ENCODE data around the gene FUOM.
"Not testable (repeated sequence)": the region's sequence is repeated elsewhere in the genome, so short reads cannot be mapped to it uniquely, and the experiment has no call there.

DNA sequence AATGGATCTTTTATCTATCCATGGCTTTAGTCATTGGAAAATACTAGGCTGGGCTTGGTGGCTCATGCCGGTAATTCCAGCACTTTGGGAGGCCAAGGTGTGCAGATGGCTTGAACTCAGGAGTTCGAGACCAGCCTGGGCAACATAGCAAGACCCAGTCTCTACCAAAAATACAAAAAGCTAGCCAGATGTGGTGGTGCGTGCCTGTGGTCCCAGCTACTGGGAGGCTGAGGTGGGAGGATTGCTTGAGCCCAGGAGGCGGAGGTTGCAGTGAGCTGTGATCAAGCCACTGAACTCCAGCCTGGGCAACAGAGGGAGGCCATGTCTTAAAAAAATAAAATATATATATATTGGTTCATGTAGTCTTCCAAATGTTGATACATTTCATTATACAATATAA, 29.1 kb upstream of the FUOM start:
- TF ChIP-seq TAF1 (IDR thresholded peaks at IDR 0.05; ENCODE audit: low read depth, low read length); EZH2 (IDR thresholded peaks at IDR 0.05; ENCODE audit: low read depth, low read length, severe bottlenecking); SIX5 (IDR thresholded peaks at IDR 0.05; ENCODE audit: low read depth, low read length); RAD21 (IDR thresholded peaks at IDR 0.05 in 1 of 2, conservative IDR thresholded peaks at IDR 0.05 in 1 of 2; ENCODE audit: low read depth in 2 of 2, low read length in 2 of 2): not testable (repeated sequence)
- TF ChIP-seq, protein P1, sequence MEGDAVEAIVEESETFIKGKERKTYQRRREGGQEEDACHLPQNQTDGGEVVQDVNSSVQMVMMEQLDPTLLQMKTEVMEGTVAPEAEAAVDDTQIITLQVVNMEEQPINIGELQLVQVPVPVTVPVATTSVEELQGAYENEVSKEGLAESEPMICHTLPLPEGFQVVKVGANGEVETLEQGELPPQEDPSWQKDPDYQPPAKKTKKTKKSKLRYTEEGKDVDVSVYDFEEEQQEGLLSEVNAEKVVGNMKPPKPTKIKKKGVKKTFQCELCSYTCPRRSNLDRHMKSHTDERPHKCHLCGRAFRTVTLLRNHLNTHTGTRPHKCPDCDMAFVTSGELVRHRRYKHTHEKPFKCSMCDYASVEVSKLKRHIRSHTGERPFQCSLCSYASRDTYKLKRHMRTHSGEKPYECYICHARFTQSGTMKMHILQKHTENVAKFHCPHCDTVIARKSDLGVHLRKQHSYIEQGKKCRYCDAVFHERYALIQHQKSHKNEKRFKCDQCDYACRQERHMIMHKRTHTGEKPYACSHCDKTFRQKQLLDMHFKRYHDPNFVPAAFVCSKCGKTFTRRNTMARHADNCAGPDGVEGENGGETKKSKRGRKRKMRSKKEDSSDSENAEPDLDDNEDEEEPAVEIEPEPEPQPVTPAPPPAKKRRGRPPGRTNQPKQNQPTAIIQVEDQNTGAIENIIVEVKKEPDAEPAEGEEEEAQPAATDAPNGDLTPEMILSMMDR (IDR thresholded peaks at IDR 0.05; ENCODE audit: control extremely low read depth in 1 of 3, insufficient read depth in 1 of 3, low read depth in 1 of 3, low read length in 3 of 3): not testable (repeated sequence)
- TF ChIP-seq, protein P2, sequence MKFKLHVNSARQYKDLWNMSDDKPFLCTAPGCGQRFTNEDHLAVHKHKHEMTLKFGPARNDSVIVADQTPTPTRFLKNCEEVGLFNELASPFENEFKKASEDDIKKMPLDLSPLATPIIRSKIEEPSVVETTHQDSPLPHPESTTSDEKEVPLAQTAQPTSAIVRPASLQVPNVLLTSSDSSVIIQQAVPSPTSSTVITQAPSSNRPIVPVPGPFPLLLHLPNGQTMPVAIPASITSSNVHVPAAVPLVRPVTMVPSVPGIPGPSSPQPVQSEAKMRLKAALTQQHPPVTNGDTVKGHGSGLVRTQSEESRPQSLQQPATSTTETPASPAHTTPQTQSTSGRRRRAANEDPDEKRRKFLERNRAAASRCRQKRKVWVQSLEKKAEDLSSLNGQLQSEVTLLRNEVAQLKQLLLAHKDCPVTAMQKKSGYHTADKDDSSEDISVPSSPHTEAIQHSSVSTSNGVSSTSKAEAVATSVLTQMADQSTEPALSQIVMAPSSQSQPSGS (IDR thresholded peaks at IDR 0.05; ENCODE audit: low read length): not testable (repeated sequence)
